Type B pancreatic cell (in vitro differentiated cells): ENCODE measurements around the gene HDAC1. TPM values are rescaled to one million over a fixed set of nuclear protein-coding genes. Genes with fewer than 3 reads are reported as not detected.

Experiments used
- DNase-seq: peaks from one replicate; pipeline ENCODE4 v3.0.0; 2021; ENCODE audit warnings: mixed read lengths; ENCODE audit not compliant: unreplicated experiment; ENCODE audit errors: extremely low spot score
- H3K27ac Mint-ChIP-seq: 2 replicates; pipeline ENCODE4 v1.8.0; 2021; ENCODE audit warnings: mild to moderate bottlenecking, mixed read lengths
- H3K27me3 Mint-ChIP-seq: 2 replicates; pipeline ENCODE4 v1.8.0; 2021; ENCODE audit warnings: mixed read lengths
- H3K36me3 Mint-ChIP-seq: 2 replicates; pipeline ENCODE4 v1.8.0; 2021; ENCODE audit warnings: mixed read lengths
- H3K4me1 Mint-ChIP-seq: one replicate; pipeline ENCODE4 v1.8.0; 2021; ENCODE audit warnings: mixed read lengths; ENCODE audit not compliant: unreplicated experiment
- H3K4me3 Mint-ChIP-seq: 2 replicates; pipeline ENCODE4 v1.8.0; 2021; ENCODE audit warnings: mild to moderate bottlenecking, mixed read lengths
- H3K9me3 Mint-ChIP-seq: 2 replicates; pipeline ENCODE4 v1.8.0; 2021; ENCODE audit warnings: mixed read lengths
- total RNA-seq: library from RNA; stranded (reverse); gene quantifications from 2 replicates; pipeline ENCODE4 v1.2.1, GENCODE V29; 2021; ENCODE audit warnings: low replicate concordance
- TF ChIP-seq, protein P1 (sequence below): fragments of 200-600 bp; sonication (generic); conservative IDR thresholded peaks from 2 replicates; pipeline ENCODE4 v1.5.0; 2021; ENCODE audit warnings: antibody characterized with exemption, mild to moderate bottlenecking

HDAC1 gene
- total RNA-seq, 1 donor from 2014 or later, result 108 TPM

DNA sequence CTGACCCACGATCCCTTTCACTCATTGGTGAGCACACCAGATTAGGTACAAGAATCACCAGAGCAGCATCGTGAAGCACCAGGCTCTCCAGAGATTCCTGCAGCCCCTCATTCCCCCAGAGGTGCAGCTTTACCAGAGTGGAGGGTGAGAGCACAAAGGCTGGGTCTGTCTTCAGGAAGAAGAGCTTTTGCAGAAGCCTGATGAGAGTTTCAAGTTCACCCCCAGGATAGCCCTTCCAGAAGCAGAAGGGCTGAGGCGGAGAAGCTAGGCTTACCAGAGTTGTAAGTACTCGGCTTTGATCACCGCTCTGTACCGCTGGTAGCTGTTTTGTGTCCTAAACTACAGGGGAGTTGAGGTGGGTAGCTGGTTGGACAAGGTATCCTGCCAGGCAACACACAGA lies 73.6 kb downstream of the HDAC1 start:
- peaks cover 5% of the 10 kb centered on the region for H3K27me3 Mint-ChIP-seq

DNA sequence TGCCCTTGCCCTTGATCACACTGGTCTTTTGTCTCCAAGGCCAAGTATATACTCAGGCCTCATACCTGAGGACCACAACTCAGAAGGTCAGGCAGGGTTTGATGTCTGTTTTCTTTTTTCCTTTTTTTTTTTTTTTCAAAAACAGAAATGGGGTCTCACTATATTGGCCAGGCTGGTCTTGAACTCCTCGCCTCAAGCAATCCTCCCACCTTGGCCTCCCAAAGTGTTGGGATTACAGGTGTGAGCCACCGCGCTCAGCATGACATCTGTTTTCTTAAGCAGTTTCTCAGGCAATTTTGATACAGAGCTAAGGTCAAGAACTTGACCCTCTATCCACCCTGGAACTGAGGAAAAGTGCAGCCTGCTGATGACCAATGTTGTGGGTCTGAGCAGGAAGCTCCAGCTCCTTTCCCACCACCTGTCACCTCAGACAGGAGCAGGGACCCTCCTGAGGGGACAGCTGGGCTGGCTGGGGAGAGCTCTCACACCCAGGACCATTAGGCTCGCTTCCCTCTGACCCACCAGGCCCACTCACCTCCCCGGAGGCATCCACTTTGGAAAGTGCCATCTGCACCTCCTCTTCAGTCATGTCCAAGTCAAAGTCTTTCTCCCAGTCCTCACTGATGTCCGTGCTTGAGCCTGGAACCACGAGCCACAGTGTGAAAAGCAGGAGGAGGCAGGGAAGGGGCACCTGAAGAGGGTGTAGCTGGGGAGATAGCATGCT lies 76.2 kb downstream of the HDAC1 start:
- no peaks in the 10 kb centered on the region for H3K9me3 Mint-ChIP-seq
- H3K27ac Mint-ChIP-seq, result no peak overlapping the region

More for the DNA sequence above, 73.6 kb downstream of the HDAC1 start:
- TF ChIP-seq, protein P1, sequence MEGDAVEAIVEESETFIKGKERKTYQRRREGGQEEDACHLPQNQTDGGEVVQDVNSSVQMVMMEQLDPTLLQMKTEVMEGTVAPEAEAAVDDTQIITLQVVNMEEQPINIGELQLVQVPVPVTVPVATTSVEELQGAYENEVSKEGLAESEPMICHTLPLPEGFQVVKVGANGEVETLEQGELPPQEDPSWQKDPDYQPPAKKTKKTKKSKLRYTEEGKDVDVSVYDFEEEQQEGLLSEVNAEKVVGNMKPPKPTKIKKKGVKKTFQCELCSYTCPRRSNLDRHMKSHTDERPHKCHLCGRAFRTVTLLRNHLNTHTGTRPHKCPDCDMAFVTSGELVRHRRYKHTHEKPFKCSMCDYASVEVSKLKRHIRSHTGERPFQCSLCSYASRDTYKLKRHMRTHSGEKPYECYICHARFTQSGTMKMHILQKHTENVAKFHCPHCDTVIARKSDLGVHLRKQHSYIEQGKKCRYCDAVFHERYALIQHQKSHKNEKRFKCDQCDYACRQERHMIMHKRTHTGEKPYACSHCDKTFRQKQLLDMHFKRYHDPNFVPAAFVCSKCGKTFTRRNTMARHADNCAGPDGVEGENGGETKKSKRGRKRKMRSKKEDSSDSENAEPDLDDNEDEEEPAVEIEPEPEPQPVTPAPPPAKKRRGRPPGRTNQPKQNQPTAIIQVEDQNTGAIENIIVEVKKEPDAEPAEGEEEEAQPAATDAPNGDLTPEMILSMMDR, result no peak
- Mint-ChIP-seq H3K27ac (no peak overlapping the region), H3K9me3 (no peaks in the 10 kb centered on the region), H3K36me3 (peaks cover 25% of the 10 kb centered on the region), H3K4me1 (peaks cover 10% of the 10 kb centered on the region), H3K4me3 (no peak overlapping the region)
- no peak for DNase-seq

DNA sequence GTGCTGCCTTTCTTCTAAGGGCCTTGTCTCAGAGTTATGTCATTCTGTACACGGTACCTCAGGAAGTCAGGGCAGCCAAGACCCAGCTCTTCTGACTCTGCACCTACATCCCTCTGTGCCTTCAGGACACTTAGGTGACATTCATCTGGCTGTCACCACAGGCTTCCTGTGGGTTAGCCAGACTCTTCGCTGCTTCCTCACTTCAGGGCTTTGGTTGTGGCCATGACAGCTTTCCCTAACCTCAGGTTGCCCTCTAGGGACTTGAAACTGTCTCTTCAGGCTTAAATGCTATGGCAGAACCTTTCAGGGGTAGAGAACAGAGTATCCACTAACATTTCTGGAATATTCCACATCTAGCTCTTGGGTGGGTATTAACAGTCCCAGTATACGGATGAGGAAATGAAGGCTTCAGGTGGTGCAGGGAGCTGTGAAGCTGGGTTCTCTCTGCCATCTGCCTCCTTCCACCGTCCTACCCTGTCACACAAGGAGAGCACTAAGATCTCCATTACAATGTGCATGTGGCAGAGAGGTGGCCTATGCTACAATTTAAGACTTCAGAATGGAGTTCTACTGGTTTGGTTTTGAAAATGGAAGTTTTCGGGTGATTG lies 80.4 kb downstream of the HDAC1 start:
- H3K9me3 Mint-ChIP-seq, result no peaks in the 10 kb centered on the region
- TF ChIP-seq, protein P1, result no peak
- no peak for DNase-seq
- H3K4me3 Mint-ChIP-seq, result no peak overlapping the region
- no peaks in the 10 kb centered on the region for H3K27me3 Mint-ChIP-seq
- no peaks in the 10 kb centered on the region for H3K4me1 Mint-ChIP-seq
- H3K36me3 Mint-ChIP-seq, result peaks cover 15% of the 10 kb centered on the region
- no peak overlapping the region for H3K27ac Mint-ChIP-seq

More for the DNA sequence above, 76.2 kb downstream of the HDAC1 start:
- Mint-ChIP-seq H3K4me1 (no peaks in the 10 kb centered on the region), H3K27me3 (no peaks in the 10 kb centered on the region), H3K36me3 (peaks cover 20% of the 10 kb centered on the region), H3K4me3 (no peak overlapping the region)
- DNase-seq, result no peak
- TF ChIP-seq, protein P1, result no peak

DNA sequence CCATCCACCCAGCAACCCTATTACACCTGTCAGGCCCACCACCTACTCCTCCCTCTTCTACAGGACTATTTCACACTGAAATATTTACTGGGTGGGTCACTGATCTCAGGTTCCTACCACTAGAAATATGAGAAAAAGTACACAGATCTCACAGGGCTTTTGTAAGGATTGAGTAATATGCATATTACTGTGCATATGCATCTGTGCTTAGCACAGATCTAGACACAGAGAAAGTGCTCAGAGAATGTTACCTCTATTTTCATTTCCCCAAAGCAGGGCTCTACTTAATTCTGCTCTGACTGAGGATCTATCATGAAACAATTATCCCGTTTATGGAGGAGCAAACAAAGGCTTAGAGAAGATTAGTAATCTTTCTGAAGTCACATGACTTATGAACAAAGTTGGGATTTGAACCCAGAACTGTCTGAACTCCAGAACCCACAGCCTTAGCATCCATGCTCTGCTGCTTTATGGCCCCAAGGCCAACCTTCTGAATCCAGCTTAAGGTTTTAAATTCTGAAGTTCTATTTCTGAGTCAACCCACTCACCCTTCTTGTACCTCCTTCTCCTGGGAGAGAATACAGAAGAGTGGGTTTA lies 82.2 kb downstream of the HDAC1 start:
- Mint-ChIP-seq H3K27me3 (no peaks in the 10 kb centered on the region), H3K27ac (no peak overlapping the region), H3K9me3 (no peaks in the 10 kb centered on the region), H3K4me3 (no peak overlapping the region), H3K36me3 (peaks cover 25% of the 10 kb centered on the region), H3K4me1 (no peaks in the 10 kb centered on the region)
- no peak for DNase-seq
- TF ChIP-seq, protein P1, result no peak

DNA sequence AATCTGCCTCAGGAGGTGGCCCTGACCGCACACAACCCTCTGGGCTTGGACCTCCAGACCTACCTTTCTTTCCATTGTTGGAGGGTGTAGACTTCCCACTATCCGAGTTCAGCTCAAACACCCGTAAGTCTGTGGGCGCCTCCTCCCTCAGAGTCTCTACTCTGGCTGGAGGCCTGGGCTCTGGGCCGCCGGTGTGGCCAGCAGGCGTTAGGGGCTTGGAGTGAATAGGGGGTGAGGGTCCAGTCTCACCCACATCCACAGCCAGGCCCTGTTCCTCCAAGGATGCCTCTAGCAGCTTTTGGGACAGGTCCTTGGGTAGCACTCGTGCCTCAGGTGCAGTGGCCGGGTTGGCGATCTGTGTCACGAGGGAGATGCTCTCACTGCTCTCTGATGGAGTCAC lies 84.3 kb downstream of the HDAC1 start:
- no peaks in the 10 kb centered on the region for H3K9me3 Mint-ChIP-seq
- H3K36me3 Mint-ChIP-seq, result peaks cover 29% of the 10 kb centered on the region
- DNase-seq, result no peak
- H3K27ac Mint-ChIP-seq, result no peak overlapping the region
- no peak overlapping the region for H3K4me3 Mint-ChIP-seq
- no peaks in the 10 kb centered on the region for H3K4me1 Mint-ChIP-seq
- H3K27me3 Mint-ChIP-seq, result no peaks in the 10 kb centered on the region
- TF ChIP-seq, protein P1, result no peak
